Measurements from ENCODE around the gene DLGAP1.
"Not testable (repeated sequence)": the region's sequence is repeated elsewhere in the genome, so short reads cannot be mapped to it uniquely, and the experiment has no call there.

DLGAP1 gene

DNA sequence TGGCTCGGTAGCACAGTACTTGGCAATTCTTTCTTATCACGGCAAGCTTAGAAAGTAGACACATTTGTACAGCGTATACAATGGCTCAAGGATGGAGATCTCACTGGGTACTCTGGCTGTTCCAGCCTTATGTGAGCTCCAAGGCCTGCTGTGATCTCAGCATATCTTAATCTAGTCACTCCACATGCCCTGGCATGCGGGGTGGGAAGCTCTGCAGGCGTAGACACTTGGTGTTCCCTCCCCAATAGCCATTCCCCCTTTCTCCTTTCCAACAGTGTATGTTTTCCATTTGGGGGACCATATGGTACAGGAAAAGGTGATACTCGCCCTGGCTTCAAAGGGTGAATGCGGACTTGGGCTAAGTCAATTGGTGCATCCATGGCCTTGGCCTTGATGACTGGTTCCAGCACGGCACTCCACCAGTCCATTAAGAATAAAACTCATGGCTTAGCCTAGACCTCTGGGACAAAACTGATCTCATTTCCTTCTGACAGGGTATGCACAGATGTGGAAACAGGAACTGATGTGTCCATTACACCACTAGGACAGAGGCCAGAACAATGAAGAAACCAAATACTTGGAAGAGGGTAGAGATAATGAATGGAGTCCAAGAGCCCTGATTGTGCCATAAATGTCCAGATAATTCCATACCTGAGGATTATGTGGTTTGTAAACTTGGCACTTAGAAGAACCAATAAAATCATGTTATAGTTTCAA, 976.7 kb downstream of the DLGAP1 start:
- no peak for DNase-seq

DNA sequence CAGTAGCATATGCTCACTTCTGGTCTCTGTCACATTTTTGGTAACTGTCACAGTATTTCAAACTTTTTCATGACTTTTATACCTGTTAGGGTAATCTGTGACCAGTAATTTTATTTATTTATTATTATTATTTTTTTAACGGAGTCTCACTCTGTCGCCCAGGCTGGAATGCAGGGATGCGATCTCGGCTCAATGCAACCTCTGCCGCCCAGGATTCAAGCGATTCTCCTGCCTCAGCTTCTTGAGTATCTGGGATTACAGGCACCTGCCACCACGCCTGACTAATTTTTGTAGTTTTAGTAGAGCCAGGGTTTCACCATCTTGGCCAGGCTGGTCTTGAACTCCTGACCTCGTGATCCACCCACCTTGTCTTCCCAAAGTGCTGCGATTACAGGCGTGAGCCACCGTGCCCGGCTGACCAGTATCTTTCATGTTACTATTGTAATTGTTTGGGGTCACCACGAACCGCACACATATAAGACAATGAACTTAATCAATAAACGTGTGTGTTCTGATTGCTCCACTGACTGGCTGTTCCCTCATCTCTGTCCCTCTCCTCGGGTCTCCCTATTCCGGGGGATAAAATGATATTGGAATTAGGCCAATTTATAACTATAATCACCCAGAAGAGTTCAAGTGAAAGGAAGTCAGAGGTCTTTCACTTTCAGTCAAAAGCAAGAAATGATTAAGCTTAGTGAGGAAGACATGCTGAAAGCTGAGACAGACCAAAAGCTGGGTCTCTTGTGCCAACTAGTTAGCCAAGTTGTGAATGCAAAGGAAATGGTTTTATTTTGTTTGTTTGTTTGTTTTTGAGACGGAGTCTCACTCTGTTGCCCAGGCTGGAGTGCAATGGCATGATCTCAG, 982.2 kb downstream of the DLGAP1 start:
- DNase-seq, result no peak

DNA sequence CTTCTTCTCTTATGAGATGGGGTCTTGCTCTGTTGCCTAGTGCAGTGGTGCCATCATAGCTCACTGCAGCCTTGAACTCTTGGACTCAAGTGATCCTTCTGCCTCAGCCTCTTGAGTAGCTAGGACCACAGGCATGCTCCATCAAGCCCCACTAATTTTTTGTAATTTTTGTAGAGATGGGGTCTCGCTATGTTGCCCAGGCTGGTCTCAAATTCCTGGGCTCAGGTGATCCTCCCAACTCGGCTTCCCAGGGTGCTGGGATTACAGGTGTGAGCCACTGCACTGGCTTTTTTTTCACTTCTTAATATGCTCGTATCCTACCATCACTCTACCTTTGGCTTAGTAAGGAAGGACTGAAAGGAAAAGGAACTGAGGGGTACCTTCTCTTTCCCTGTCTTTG, 983.0 kb downstream of the DLGAP1 start:
- not testable (repeated sequence) for DNase-seq

DNA sequence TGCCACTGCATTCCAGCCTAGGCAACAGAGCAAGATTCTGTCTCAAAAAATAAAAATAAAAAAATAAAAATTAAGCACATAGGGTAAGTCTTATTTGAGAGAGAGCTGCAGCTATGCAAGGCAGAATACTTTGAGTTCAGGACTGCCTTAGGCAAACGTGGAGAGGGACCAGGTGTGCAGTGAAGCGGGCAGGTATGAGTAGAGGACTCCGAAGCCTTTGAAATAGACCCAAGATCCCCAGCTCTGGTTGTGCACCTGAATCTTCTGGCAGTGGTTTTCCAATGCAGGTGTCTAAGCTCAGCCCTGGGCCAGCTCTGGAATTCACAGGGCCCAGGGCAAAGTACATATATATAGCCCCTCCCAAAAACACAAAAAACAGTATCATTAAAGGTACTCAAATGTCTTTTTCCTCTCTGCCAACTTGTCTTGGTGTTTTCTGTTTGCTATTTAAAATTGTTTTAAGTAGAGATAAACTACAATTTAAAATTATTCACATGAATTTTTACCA, 983.9 kb downstream of the DLGAP1 start:
- DNase-seq, result no peak

DNA sequence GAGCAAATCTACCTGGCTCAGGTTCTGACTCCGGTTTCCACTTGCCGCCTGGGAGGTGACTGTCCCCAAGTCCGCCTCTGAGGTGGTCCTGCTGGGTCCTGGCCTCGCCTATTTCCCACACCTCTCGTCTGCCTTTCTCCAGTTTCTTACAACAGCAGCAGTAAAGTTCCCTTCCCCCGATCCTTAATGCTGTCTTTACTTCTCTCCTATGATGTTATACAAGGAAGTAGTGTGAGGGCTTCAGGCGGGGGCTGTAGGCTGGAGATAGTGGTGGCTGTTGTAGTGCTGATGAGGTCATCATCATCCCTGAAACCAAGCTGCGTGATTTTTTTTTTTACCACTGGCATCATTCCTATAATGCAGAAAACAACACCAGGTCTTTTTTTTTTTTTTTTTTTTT, 986.3 kb downstream of the DLGAP1 start:
- no peak for DNase-seq

DNA sequence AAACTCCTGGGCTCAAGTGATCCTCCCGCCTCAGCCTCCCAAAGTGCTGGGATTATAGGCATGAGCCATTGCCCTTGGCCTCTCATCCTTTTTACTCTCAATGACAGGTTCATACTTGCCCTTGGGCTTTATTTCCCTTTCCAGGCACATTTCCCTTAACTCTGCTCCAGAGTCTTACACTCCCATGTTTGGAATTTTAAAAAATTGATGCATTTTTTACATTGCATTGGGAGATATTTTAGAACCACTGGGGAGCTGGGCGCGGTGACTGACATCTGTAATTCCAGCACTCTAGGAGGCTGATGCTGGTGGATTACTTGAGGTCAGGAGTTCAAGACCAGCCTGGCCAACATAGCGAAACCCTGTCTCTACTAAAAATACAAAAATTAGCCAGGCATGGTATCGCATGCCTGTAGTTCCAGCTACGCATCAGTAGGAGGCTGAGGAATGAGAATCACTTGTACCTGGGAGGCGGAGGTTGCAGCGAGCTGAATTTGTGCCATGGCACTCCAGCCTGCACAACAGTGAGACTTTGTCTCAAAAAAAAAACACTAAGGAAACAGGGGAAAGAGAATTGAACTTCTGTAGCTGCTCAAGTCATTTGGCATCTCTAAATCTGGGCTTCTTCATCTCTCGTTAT, 986.9 kb downstream of the DLGAP1 start:
- no peak for DNase-seq

DNA sequence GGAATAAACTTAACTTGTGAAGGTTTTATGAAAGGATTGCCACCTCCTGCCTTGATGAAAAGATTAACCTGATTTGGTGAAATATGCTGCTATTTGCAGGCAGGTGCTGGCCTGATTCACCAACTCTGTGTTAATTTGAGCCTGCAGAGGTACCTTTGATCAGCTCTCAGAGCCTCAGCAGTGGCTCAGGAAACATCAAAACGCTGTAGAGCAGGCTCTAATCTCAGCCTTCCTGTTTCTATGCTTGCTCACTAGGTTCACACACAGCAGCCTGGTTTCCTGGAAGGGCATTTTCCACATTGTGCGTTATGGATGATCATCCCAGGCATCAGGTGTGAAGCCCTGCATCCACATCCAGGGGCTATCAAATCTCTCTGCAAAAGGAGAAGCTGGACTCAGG, 988.2 kb downstream of the DLGAP1 start:
- no peak for DNase-seq

DNA sequence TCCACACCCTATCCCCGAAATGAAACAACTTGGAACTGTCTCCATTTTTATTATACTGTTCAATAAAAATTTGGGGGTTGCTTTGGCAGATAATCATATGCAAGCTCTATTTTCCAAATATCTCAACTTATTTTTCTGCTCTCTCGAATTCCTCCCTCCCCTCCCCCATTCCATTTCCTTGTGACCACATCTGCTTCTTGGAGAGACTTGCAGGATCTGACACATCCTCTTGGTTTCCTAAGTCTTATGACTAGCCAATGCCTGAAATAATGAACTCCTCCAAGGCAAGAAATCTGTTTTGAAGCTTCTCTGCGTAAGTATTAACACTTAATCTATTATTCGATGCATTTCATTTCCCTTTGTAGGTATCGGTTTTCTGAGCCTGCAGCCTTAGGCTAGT, 989.1 kb downstream of the DLGAP1 start:
- DNase-seq, result no peak

DNA sequence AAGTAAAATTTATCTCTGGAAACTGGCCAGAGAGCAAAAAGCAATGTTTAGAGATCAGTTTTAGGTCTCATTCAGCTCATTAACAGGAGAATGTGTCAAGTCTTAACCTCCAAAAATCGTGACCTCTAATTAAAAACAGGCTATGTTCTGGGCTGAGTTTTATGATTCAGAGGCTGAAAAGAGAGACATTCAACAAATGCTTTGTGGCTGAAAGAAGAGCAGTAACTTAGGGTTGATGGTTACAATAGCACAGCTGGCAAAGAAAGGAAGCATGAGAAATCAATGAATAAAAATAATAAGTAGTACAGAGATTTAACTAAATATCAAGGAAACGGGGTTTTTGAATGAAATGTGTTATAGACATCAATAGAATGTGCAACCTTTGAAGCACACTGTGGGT, 992.1 kb downstream of the DLGAP1 start:
- no peak for DNase-seq

DNA sequence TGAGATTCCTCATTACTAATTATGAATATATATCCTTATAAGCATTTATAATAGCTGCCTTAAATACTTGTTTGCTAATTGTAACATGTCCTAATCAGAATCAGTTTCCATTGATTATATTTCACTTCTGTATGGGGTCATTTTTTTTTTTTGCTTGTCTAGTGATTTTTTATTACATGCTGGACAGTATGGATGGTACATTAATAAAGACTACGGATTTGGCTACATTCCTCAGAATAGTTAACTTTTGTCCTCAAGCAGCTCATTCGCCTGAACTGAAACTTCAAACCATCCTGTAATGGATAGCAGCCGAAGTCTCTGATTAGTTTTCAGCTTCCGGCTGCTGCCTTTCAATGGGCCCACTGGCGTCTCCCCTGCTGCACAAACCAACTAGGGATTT, 993.4 kb downstream of the DLGAP1 start:
- no peak for DNase-seq

DNA sequence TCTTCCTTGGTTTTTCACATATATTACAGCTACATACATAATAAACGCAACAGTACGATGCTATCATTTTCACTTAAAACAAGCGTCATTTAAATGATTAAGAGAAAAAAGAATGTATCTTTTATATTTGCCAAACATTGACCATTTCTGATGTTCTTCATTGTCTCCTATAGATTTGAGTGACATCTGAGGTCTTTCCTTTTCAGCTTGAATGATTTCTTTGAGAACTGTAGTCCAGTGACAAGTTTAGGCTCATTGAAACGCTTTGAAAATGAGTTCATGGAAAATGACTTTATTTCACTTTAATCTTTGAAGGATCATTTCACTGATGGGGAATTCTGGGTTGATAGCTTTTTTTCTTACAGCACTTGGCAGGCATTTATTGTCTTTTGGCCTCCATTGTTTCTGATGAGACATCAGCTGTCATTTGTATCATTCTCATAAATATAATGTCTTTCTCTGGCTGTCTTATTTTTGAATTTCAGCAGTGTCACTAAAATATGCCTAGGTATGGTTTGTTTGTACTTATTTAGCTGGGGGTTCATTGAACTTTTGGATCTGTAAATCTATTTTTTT, 994.2 kb downstream of the DLGAP1 start:
- no peak for DNase-seq

DNA sequence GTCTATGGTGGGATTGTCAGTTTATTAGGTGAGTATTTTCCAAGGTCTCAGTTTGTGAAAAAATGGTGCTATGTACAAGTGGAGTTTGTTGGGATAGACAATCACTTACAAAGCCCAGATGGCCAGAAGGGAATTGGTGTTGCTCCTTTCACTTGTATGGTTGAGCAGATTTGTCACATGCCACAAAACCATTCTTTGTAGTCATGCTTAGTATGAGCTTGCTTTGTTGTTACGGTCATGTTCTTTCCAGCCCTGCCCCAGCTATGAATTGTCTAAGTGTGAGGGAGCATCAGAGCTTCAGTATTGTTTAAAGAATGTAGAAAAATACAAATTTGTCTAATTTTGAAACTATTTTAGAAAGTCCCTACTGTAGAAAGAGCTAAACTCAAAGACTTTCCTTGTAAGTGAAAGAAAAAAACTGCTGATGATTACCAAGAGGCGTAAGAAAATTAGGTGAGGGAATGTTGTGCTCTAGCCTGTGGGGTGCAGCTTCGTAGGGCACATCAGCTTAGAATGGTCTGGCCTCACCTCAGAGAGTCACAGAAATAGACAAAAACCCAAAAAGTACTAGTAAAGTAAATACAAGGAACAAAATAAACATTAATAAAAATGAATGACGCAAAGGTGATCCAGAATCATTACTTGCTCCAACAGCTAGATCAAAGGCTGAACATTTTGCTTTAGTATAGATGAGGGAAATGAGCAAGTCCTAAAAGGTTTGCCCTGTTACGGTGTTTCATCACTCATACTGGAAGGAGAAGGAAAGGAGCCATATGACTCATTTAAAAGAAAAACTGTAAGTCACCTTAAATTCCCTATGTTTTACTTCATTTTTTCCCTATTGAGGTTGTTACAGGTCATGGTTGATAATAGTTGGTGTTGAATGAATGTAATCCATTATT, 995.9 kb downstream of the DLGAP1 start:
- DNase-seq, result no peak

DNA sequence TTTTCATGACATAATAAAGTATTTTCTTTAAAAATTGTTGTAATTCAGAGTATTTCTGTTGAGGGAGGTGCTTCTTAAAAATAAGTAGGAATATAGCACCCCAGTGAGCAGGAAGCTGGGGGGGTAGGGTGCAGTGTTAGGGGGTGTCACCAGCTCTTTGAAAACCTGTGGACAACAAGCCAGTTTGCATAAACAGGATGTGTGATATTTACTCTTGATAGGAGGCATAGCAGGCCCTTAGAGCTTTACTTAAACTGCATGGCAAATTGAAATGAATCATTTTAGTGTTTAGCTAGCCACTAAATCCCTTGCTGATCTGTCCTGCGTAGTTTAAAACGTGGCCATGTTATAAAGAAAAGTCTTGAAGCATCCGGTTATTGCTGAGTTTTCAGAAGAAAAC, 996.7 kb downstream of the DLGAP1 start:
- DNase-seq, result no peak

DNA sequence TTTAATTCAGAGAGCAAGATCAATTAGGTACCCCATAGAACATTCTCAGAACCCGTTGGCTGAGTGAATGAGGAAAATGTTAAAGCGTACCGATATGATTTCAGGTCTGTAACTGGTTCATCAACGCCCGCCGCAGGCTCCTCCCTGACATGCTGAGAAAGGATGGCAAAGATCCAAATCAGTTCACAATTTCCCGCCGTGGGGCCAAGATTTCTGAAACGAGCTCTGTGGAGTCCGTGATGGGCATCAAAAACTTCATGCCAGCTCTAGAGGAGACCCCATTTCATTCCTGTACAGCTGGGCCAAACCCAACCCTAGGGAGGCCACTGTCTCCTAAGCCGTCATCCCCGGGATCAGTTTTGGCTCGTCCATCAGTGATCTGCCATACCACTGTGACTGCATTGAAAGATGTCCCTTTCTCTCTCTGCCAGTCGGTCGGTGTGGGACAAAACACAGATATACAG, 997.8 kb downstream of the DLGAP1 start:
- no peak for DNase-seq

DNA sequence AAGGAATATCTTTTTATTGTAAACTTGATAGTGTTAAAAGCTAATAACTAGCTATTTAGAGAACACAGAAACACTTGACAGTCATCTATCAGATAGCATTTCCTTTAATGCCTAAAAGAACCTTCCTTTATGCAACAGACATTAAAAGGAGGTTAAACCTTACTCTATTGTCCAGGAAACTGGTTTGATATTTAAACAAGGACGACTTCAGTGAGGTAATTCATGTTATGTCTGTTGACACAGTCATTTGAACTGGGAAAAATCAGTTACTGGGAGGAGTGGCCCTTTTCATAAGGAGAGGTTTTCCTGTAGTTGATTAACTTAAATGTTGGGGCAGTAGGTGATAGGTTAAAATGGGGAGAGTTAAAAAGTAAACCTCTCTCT, 998.4 kb downstream of the DLGAP1 start:
- DNase-seq, result no peak

DNA sequence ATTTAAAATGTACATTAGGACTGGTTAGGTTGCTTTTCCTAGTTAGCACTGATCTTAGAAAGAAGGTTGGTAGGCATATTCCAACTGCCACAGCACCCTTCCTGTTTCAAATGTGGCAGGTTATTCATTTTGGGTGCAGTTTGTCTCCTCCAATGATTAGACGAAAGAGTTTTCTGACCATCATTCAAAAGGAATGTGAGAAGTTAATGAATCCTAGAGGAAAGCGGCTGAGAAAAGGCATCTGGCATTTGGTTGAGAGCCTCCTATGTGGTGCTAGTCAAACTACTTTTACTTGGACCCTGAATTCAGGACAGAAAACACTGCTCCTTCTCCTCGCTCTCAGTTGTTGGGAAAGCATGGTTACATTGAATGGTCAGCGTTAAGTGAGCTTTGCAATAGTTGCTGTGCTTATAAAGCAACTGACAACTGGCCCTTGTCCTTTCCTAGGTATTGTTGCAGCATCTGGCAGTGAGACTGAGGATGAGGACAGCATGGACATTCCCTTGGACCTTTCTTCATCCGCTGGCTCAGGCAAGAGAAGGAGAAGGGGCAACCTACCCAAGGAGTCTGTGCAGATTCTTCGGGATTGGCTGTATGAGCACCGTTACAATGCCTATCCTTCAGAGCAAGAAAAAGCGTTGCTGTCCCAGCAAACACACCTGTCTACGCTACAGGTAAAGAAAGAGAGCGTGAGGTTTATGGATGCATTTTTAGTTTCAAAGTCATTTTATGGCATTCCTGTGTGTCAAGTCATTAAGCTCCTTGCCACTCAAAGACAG, 999.0 kb downstream of the DLGAP1 start:
- DNase-seq, result no peak

DNA sequence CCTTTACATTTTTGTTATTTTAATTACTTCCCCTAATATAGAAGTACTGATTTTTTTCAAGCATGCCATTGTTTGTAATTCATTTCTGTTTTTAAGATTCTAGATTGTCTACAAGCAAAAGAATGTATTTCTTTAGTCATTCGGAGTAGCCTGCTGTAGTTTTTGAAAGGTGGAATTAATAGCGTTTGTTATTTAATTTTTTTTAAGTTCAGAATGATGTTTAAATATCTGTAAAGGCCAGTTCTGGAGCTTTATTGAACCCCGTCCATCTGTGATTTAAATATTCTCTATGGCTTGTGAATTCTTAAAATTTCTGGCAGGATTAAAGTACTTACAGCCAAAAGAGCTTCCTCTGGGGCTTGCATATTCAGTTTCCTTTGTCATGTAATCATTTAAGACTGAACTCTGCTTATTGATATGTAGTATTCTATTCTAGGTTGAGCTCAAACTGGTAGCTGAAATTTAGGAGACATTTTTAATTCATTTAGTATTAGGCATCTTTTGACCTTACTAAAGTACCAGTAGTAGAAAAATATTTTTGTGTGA, 999.9 kb downstream of the DLGAP1 start:
- no peak for DNase-seq

DNA sequence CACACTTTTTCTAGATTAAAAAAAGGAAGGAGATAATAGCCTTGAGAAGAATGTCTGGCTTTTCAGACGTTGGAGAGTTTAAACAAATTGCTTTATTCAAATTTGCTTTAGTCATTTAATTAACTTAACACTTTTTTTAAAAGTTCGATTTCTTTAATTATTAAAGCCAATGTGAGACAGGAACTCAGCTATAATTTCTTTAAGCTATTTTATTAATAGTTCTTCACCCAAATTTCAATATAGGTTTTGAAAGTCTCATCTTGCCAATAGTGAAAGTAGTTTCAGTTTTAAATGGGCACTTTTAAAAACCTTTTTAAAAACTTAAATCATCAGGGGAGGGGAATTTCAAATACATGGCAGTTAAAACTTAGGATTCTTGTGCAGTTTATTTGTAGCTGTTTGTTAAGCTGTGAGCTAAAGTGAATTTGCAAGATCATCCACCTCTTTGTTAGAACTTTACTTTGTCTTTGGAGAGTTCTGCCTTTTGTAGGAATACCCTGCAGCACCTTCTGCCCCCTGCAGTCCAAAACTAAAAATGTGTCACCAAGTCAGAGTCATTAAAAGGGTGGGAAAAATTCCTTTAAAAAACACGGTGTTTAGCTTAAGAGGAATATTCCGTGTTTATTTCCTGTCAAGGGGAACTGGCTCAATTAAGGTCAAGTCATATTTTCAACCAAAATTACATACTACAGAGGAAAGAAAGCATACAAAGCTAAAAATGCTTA, 1000.6 kb downstream of the DLGAP1 start:
- DNase-seq, result peak; percentile 49

DNA sequence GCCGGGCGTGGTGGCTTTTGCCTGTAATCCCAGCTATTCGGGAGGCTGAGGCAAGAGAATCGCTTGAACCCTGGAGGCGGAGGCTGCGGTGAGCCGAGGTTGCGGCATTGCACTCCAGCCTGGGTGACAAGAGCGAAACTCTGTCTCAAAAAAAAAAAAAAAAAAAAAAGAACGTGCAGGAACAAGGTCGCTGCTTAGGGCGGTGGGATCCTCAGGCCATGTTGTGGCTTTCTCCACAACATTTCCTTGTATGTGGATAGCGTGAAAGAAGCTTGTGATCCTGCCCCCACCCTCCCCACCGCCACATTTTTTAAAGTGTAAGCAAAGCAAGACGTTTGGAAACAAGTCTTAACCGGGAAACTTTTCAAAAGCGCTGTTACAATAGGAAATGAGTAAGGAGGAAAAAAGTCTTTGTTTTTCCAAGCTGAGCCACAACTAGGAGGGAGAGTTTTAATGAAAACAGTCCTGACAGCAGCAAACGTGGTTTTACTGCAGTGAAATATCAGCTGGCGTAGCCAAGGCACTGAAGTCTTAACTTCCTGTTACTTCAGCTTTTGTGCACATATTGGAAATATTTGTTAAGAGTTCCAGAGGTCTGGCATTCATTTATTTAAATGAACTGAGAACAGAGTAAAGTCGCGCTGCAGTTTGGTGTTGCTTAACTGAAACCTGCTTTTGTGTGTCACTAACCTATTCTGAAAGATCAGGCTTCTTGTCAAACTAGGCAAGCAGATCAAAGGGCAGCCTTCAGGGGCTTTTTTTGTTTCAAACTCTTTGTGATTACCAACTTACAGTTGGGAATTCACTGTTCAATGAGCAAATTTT, 1001.4 kb downstream of the DLGAP1 start:
- no peak for DNase-seq

Data from NCI-H1694 treated with DMSO at 0.1 percent for 48 hours (cell line).